Muscle of leg (tissue), 11 donors: Measurements from ENCODE around the gene BCL2L11. TPM values are rescaled to one million over a fixed set of nuclear protein-coding genes. Genes with fewer than 3 reads are reported as not detected.
A peak's percentile ranks its signal among the peaks of the same experiment; 100 is the strongest.

Experiments used
- DNase-seq: peaks from one replicate; pipeline ENCODE4 v3.0.0; 2013
- H3K27ac ChIP-seq: one replicate; pipeline ENCODE4 v1.5.1; 2013; ENCODE audit warnings: mild to moderate bottlenecking, low read length, control low read depth
- H3K27me3 ChIP-seq: one replicate; pipeline ENCODE4 v1.6.1; 2013; ENCODE audit warnings: low read length; ENCODE audit not compliant: control insufficient read depth, insufficient read depth
- H3K36me3 ChIP-seq: one replicate; pipeline ENCODE4 v1.6.1; 2013; ENCODE audit warnings: low read length; ENCODE audit not compliant: control insufficient read depth, insufficient read depth
- H3K4me1 ChIP-seq: one replicate; pipeline ENCODE4 v1.6.1; 2013; ENCODE audit warnings: low read length; ENCODE audit not compliant: control insufficient read depth, insufficient read depth
- H3K4me3 ChIP-seq: one replicate; pipeline ENCODE4 v1.5.1; 2013; ENCODE audit warnings: low read length, control low read depth
- H3K9me3 ChIP-seq: replicated peaks from 2 replicates; pipeline ENCODE4 v1.6.1; 2013; ENCODE audit warnings: low read depth, low read length; ENCODE audit not compliant: control insufficient read depth
- WGBS: methylation state at CpG from one replicate; pipeline ENCODE4 v1.1.5; 2013; ENCODE audit warnings: missing lambda C conversion rate; ENCODE audit not compliant: insufficient coverage; 5-methylcytosine and 5-hydroxymethylcytosine counted together
- polyA plus RNA-seq, 8 donors: library from polyadenylated mRNA; unstranded; fragments of 120-200 nt; gene quantifications; one replicate each; pipeline versions ENCODE4 v1.2.1 to v1.2.3, GENCODE V29; 2013; ENCODE audit warnings: inconsistent platforms in 1 of 8, low replicate concordance in 1 of 8; ENCODE audit not compliant: insufficient read length in 8 of 8, insufficient read depth in 1 of 8
- total RNA-seq: library from RNA; stranded (reverse); fragments of 120-200 nt; gene quantifications from one replicate; pipeline ENCODE4 v1.2.4, GENCODE V29; 2013

Gene BCL2L11
- total and polyA plus RNA-seq, 9 donors, result 5.9 to 9.6 (median 6.9) TPM

GRCh38 chr2:111167076-111167862 is 46.6 kb downstream of the BCL2L11 start:
- Histone ChIP-seq H3K9me3 (no peaks in the 10 kb centered on the region), H3K36me3 (peaks cover 10% of the 10 kb centered on the region), H3K4me1 (peaks cover 20% of the 10 kb centered on the region), H3K27ac (no peak overlapping the region), H3K27me3 (no peaks in the 10 kb centered on the region), H3K4me3 (no peak overlapping the region)
- no peak for DNase-seq
- no CpG with 5 or more reads among the region's 9 CpGs for WGBS

GRCh38 chr2:111167863-111168162 is 47.1 kb downstream of the BCL2L11 start:
- Histone ChIP-seq H3K9me3 (no peaks in the 10 kb centered on the region), H3K4me3 (no peak overlapping the region), H3K27me3 (no peaks in the 10 kb centered on the region), H3K4me1 (peaks cover 17% of the 10 kb centered on the region), H3K27ac (no peak overlapping the region), H3K36me3 (peaks cover 10% of the 10 kb centered on the region)
- DNase-seq, result no peak
- WGBS, result no CpG with 5 or more reads among the region's 4 CpGs

- WGBS, result 65% methylated on average over 3 of the region's 9 CpGs
- H3K36me3 ChIP-seq, result peaks cover 10% of the 10 kb centered on the region
- H3K9me3 ChIP-seq, result no peaks in the 10 kb centered on the region
- no peaks in the 10 kb centered on the region for H3K27me3 ChIP-seq
- H3K27ac ChIP-seq, result no peak overlapping the region
- DNase-seq, result peak; percentile 49
- H3K4me1 ChIP-seq, result peaks cover 12% of the 10 kb centered on the region
- H3K4me3 ChIP-seq, result no peak overlapping the region
Observed at GRCh38 chr2:111168528-111169239, 48.0 kb downstream of the BCL2L11 start.

GRCh38 chr2:111169268-111169667 is 48.6 kb downstream of the BCL2L11 start:
- 60% methylated on average over 1 of the region's 2 CpGs for whole genome bisulfite sequencing
- H3K4me3 ChIP-seq, result no peak overlapping the region
- H3K27me3 ChIP-seq, result no peaks in the 10 kb centered on the region
- H3K36me3 ChIP-seq, result peaks cover 10% of the 10 kb centered on the region
- peaks cover 12% of the 10 kb centered on the region for H3K4me1 ChIP-seq
- H3K9me3 ChIP-seq, result no peaks in the 10 kb centered on the region
- no peak for DNase-seq
- H3K27ac ChIP-seq, result no peak overlapping the region

- no peak overlapping the region for H3K27ac ChIP-seq
- no peak overlapping the region for H3K4me3 ChIP-seq
- no peaks in the 10 kb centered on the region for H3K27me3 ChIP-seq
- WGBS, result 80% methylated on average over 1 of the region's 3 CpGs
- H3K9me3 ChIP-seq, result no peaks in the 10 kb centered on the region
- no peak for DNase-seq
- H3K36me3 ChIP-seq, result peaks cover 10% of the 10 kb centered on the region
- H3K4me1 ChIP-seq, result peaks cover 10% of the 10 kb centered on the region
Observed at GRCh38 chr2:111169924-111170323, 49.2 kb downstream of the BCL2L11 start.

GRCh38 chr2:111171337-111171930 is 50.7 kb downstream of the BCL2L11 start:
- H3K36me3 ChIP-seq, result peaks cover 2% of the 10 kb centered on the region
- no peak for DNase-seq
- no peaks in the 10 kb centered on the region for H3K9me3 ChIP-seq
- H3K4me1 ChIP-seq, result peaks cover 4% of the 10 kb centered on the region
- WGBS, result 64% methylated on average over 6 of the region's 10 CpGs
- no peak overlapping the region for H3K4me3 ChIP-seq
- H3K27me3 ChIP-seq, result no peaks in the 10 kb centered on the region
- no peak overlapping the region for H3K27ac ChIP-seq

GRCh38 chr2:111172666-111173065 is 52.0 kb downstream of the BCL2L11 start:
- DNase-seq, result no peak
- 92% methylated on average over 5 of the region's 5 CpGs for WGBS
- Histone ChIP-seq H3K4me1 (peaks cover 2% of the 10 kb centered on the region), H3K27me3 (no peaks in the 10 kb centered on the region), H3K27ac (no peak overlapping the region), H3K9me3 (no peaks in the 10 kb centered on the region), H3K36me3 (no peaks in the 10 kb centered on the region), H3K4me3 (no peak overlapping the region)

- Histone ChIP-seq H3K4me1 (no peaks in the 10 kb centered on the region), H3K4me3 (no peak overlapping the region), H3K27ac (no peak overlapping the region), H3K36me3 (no peaks in the 10 kb centered on the region), H3K27me3 (no peaks in the 10 kb centered on the region), H3K9me3 (no peaks in the 10 kb centered on the region)
- DNase-seq, result no peak
- WGBS, result 87% methylated on average over 4 of the region's 7 CpGs
Observed at GRCh38 chr2:111173338-111173737, 52.6 kb downstream of the BCL2L11 start.

- DNase-seq, result no peak
- no peaks in the 10 kb centered on the region for H3K4me1 ChIP-seq
- no peak overlapping the region for H3K4me3 ChIP-seq
- no peak overlapping the region for H3K27ac ChIP-seq
- WGBS, result 92% methylated on average over 4 of the region's 6 CpGs
- H3K36me3 ChIP-seq, result no peaks in the 10 kb centered on the region
- no peaks in the 10 kb centered on the region for H3K9me3 ChIP-seq
- H3K27me3 ChIP-seq, result no peaks in the 10 kb centered on the region
Observed at GRCh38 chr2:111173856-111174255, 53.1 kb downstream of the BCL2L11 start.

GRCh38 chr2:111175615-111176014 is 54.9 kb downstream of the BCL2L11 start:
- H3K27ac ChIP-seq, result no peak overlapping the region

More at GRCh38 chr2:111175615-111176014, 54.9 kb downstream of the BCL2L11 start:
- WGBS, result 82% methylated on average over 4 of the region's 4 CpGs
- no peaks in the 10 kb centered on the region for H3K36me3 ChIP-seq
- DNase-seq, result no peak
- H3K9me3 ChIP-seq, result no peaks in the 10 kb centered on the region
- H3K4me1 ChIP-seq, result no peaks in the 10 kb centered on the region
- H3K27me3 ChIP-seq, result no peaks in the 10 kb centered on the region
- no peak overlapping the region for H3K4me3 ChIP-seq
